HCT116 (cell line): ENCODE results near the gene SIAE. TPM values are rescaled to one million over a fixed set of nuclear protein-coding genes. Genes with fewer than 3 reads are reported as not detected.

Experiments
- ATAC-seq: fragments of 200-7000 bp; cut with Tn5 transposase; 2 replicates; pipeline ENCODE4 v1.9.1; 2020; ENCODE audit warnings: mild to moderate bottlenecking, moderate library complexity
- BruUV-seq: library from RNA; stranded (reverse); fragments of 400-500 nt; replicated peaks from 2 replicates; lab custom pipeline; 2021; lab: Mats Ljungman, UMichigan
- CTCF ChIA-PET: fragments of 300-600 bp; sonication (Branson Sonifier 250); formaldehyde crosslinking; loops from one replicate; lab custom pipeline; 2021; ENCODE audit warnings: antibody characterized with exemption; lab: Charles Lee
- POLR2A ChIA-PET: fragments of 300-600, 350-600 bp; sonication (Branson Sonifier 250); formaldehyde crosslinking; loops from one replicate; lab custom pipeline; 2021; ENCODE audit warnings: antibody characterized with exemption; lab: Charles Lee
- RAD21 ChIA-PET, 2 experiments: fragments of 300-600 bp; sonication (Branson Sonifier 250); formaldehyde crosslinking; loops; one replicate each; lab custom pipeline; 2023; ENCODE audit warnings: low total read pairs in 2 of 2; ENCODE audit not compliant: uncharacterized antibody in 2 of 2, unreplicated experiment in 2 of 2, low non-redundant PET in 1 of 2; lab: Charles Lee
- DNase-seq: peaks from one replicate; pipeline ENCODE4 v3.0.0-alpha.2; 2010; ENCODE audit warnings: low read depth, low spot score
- H2AFZ ChIP-seq: fragments of 200-600 bp; shearing (Covaris generic), sonication (generic); 2 replicates; pipeline ENCODE4 v1.6.1; 2017; ENCODE audit warnings: low read depth, mixed run types, mixed read lengths, antibody characterized with exemption, low read length; ENCODE audit not compliant: poor library complexity, severe bottlenecking
- H3K27ac ChIP-seq: 2 replicates; pipeline ENCODE4 v1.5.1; 2012; ENCODE audit warnings: low read depth, low read length
- H3K27me3 ChIP-seq: fragments of 200-600 bp; sonication (generic); 2 replicates; pipeline ENCODE4 v1.6.1; 2016; ENCODE audit warnings: mixed run types, low read length, mixed read lengths; ENCODE audit not compliant: insufficient read depth
- H3K36me3 ChIP-seq, 2 experiments: fragments of 200-500 bp in 1 of 2; fragments of 200-600 bp in 1 of 2; sonication (Bioruptor generic) in 1 of 2; sonication (generic) in 1 of 2; 2 replicates each; pipeline versions ENCODE4 v1.5.1 to v1.6.1; 2014 to 2016; ENCODE audit warnings: low read length in 2 of 2, inconsistent platforms in 1 of 2, mixed read lengths in 1 of 2, mixed run types in 1 of 2; ENCODE audit not compliant: insufficient read depth in 2 of 2, control insufficient read depth in 1 of 2
- H3K4me1 ChIP-seq, 2 experiments: fragments of 200-600 bp in 1 of 2; sonication (generic) in 1 of 2; 2 replicates each; pipeline versions ENCODE4 v1.5.1 to v1.6.1; 2012 to 2017; ENCODE audit warnings: low read length in 2 of 2, inconsistent platforms in 1 of 2, mild to moderate bottlenecking in 1 of 2, mixed read lengths in 1 of 2, mixed run types in 1 of 2, moderate library complexity in 1 of 2; ENCODE audit not compliant: insufficient read depth in 2 of 2, control insufficient read depth in 1 of 2
- H3K4me2 ChIP-seq: fragments of 200-600 bp; sonication (generic); 2 replicates; pipeline ENCODE4 v1.6.1; 2017; ENCODE audit warnings: mixed run types, low read length, mixed read lengths
- H3K4me3 ChIP-seq, 2 experiments: fragments of 200-600 bp in 1 of 2; sonication (generic) in 1 of 2; replicated peaks in 1 of 2; 2 replicates each; pipeline ENCODE4 v1.5.1; 2011 to 2016; ENCODE audit warnings: low read length in 2 of 2, control low read depth in 1 of 2, low read depth in 1 of 2, mild to moderate bottlenecking in 1 of 2, mixed read lengths in 1 of 2, mixed run types in 1 of 2
- H3K79me2 ChIP-seq: fragments of 200-600 bp; sonication (generic); 2 replicates; pipeline ENCODE4 v1.6.1; 2017; ENCODE audit warnings: mild to moderate bottlenecking, mixed run types, low read length, moderate library complexity, mixed read lengths; ENCODE audit not compliant: insufficient read depth
- H3K9ac ChIP-seq: fragments of 200-600 bp; sonication (generic); 2 replicates; pipeline ENCODE4 v1.6.1; 2016; ENCODE audit warnings: low read length, mixed read lengths
- H3K9me2 ChIP-seq: fragments of 200-600 bp; sonication (generic), shearing (Covaris generic); 2 replicates; pipeline ENCODE4 v1.6.1; 2017; ENCODE audit warnings: mixed run types, mild to moderate bottlenecking, moderate library complexity; ENCODE audit not compliant: insufficient read depth
- H3K9me3 ChIP-seq, 2 experiments: fragments of 200-500 bp in 1 of 2; fragments of 200-600 bp in 1 of 2; sonication (Bioruptor generic) in 1 of 2; sonication (generic) in 1 of 2; 2 replicates each; pipeline ENCODE4 v1.6.1; 2014 to 2017; ENCODE audit warnings: low read length in 2 of 2, mixed read lengths in 2 of 2, inconsistent platforms in 1 of 2, low read depth in 1 of 2, mild to moderate bottlenecking in 1 of 2, mixed run types in 1 of 2, moderate library complexity in 1 of 2; ENCODE audit not compliant: control insufficient read depth in 1 of 2, insufficient read depth in 1 of 2
- H4K20me1 ChIP-seq: fragments of 200-600 bp; sonication (generic), shearing (Covaris generic); 2 replicates; pipeline ENCODE4 v1.6.1; 2017; ENCODE audit warnings: mixed run types, mild to moderate bottlenecking, moderate library complexity; ENCODE audit not compliant: insufficient read depth
- CEBPB ChIP-seq: IDR thresholded peaks from 2 replicates; pipeline ENCODE4 v1.6.1; 2012; ENCODE audit warnings: low read depth
- EGR1 ChIP-seq: IDR thresholded peaks from 2 replicates; pipeline ENCODE4 v1.6.1; 2012; ENCODE audit warnings: low read depth
- EZH2phosphoT487 ChIP-seq: fragments of 200-600 bp; IDR thresholded peaks from 2 replicates; pipeline ENCODE4 v1.6.1; 2018; ENCODE audit warnings: antibody characterized with exemption, borderline replicate concordance
- FOSL1 ChIP-seq: IDR thresholded peaks from 2 replicates; pipeline ENCODE4 v1.6.1; 2012; ENCODE audit warnings: low read depth
- POLR2A ChIP-seq: IDR thresholded peaks from 2 replicates; pipeline ENCODE4 v1.7.0; 2011; ENCODE audit warnings: borderline replicate concordance; ENCODE audit not compliant: insufficient read depth, insufficient read length; ENCODE audit errors: extremely low read depth
- POLR2AphosphoS5 ChIP-seq: IDR thresholded peaks from 2 replicates; pipeline ENCODE4 v1.6.1; 2011; ENCODE audit warnings: mild to moderate bottlenecking, low read depth, low read length, moderate library complexity
- RAD21 ChIP-seq: IDR thresholded peaks from 2 replicates; pipeline ENCODE4 v1.6.1; 2012; ENCODE audit warnings: low read depth, mild to moderate bottlenecking
- SIN3A ChIP-seq: IDR thresholded peaks from 2 replicates; pipeline ENCODE4 v1.6.1; 2012; ENCODE audit warnings: low read depth
- SP1 ChIP-seq: IDR thresholded peaks from 2 replicates; pipeline ENCODE4 v1.6.1; 2012; ENCODE audit warnings: low read depth
- SRF ChIP-seq: IDR thresholded peaks from 2 replicates; pipeline ENCODE4 v1.6.1; 2012; ENCODE audit warnings: low read depth
- TCF7L2 ChIP-seq: IDR thresholded peaks from 2 replicates; pipeline ENCODE4 v1.7.0; 2011; ENCODE audit warnings: borderline replicate concordance, inconsistent platforms; ENCODE audit not compliant: insufficient read depth, insufficient read length; ENCODE audit errors: extremely low read depth
- YY1 ChIP-seq: IDR thresholded peaks from 2 replicates; pipeline ENCODE4 v1.6.1; 2011; ENCODE audit warnings: low read length, low read depth, moderate library complexity, mild to moderate bottlenecking; ENCODE audit not compliant: insufficient replicate concordance; ENCODE audit errors: extremely low read depth
- intact Hi-C: fragments of 100-400 bp; cut with micrococcal nuclease; formaldehyde crosslinking; loops from 2 replicates; pipeline ENCODE4 v1.10.0; 2022
- total RNA-seq: library from RNA; stranded (reverse); gene quantifications from one replicate; pipeline ENCODE4 v1.2.1, GENCODE V29; 2021; ENCODE audit not compliant: unreplicated experiment
- TF ChIP-seq, protein P1 (sequence below): IDR thresholded peaks from 2 replicates; pipeline ENCODE4 v1.6.1; 2012
- TF ChIP-seq, protein P2 (sequence below), 3 experiments: fragments of 200-600 bp in 1 of 3; sonication (generic) in 1 of 3; IDR thresholded peaks in 2 of 3; conservative IDR thresholded peaks in 1 of 3; 2 replicates each; pipeline ENCODE4 v1.5.1; 2012 to 2017; ENCODE audit warnings: low read depth in 2 of 3, low read length in 2 of 3, antibody characterized with exemption in 1 of 3, borderline replicate concordance in 1 of 3, control low read depth in 1 of 3, mild to moderate bottlenecking in 1 of 3, mixed read lengths in 1 of 3, mixed run types in 1 of 3, moderate library complexity in 1 of 3; ENCODE audit not compliant: insufficient read depth in 1 of 3
- TF ChIP-seq, protein P3 (sequence below): IDR thresholded peaks from 2 replicates; pipeline ENCODE4 v1.6.1; 2012

Gene SIAE
- total RNA-seq, 1 experiment from 2014 or later, result 39.2 TPM

DNA sequence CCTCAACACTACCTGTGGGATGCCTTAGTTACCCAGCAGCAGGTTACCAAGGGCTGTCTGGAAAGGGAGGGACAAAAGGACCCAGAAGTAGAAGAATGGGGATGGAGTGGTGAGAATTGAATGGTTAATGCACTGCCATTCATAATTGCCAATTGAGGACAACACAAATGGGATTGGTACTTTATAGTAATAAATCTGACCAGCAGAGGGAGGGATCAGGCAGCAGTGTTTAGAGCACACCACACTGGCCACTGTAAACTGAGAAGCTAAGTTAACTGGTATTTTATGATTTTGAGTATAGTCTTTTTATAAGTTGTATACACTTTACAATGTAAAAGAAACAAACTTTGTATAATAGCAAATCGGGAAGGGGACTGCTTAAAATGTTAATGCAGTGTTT, 40.2 kb downstream of the SIAE start:
- DNase-seq (no peak), ATAC-seq (peak; percentile 93)
- POLR2A ChIA-PET, result no interaction called here

DNA sequence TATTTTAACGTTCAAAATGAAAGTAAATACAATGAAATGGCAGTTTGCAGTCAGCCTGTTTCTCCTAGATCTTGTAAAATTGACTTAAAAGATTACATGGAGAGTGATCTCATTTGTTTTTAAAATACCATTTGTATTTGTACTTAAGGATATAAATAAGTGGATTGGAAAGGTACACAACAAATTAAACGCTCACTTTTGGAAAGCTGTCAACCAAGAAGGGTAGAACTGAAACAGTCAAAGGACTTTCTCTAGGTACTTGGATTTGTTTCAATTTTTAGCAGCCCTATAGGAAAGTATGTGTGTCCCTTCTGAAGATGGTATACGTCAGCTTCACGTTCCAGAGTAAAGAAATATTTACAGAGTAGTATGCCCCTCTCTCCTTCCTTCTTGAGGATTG, 43.6 kb downstream of the SIAE start:
- Histone ChIP-seq H3K9me3 (no peaks in the 10 kb centered on the region), H3K4me3 (no peak overlapping the region), H3K9ac (no peak overlapping the region), H2AFZ (no peak overlapping the region), H3K9me2 (no peaks in the 10 kb centered on the region), H3K79me2 (peaks cover 23% of the 10 kb centered on the region; the same call in 1 of the 2 replicates), H3K4me2 (no peak overlapping the region), H4K20me1 (no peaks in the 10 kb centered on the region), H3K27ac (no peak overlapping the region), H3K36me3 (peaks cover 40 to 56% of the 10 kb centered on the region in 2 experiments), H3K4me1 (no peaks in the 10 kb centered on the region), H3K27me3 (no peaks in the 10 kb centered on the region)
- no TSS peak for BruUV-seq
- no peak for DNase-seq
- intact Hi-C loops, result no loop called here
- ChIA-PET POLR2A (no interaction called here), CTCF (interaction anchor here (0.9 kb wide), 1 partner anchor 169 kb away, joined by 3 read pairs; no protein-coding TSS in a partner anchor), RAD21 (no interaction called here)
- ATAC-seq, result no peak
- TF ChIP-seq SIN3A, result no peak
- TF ChIP-seq YY1, result no peak
- no peak for TF ChIP-seq RAD21
- no peak for TF ChIP-seq TCF7L2
- TF ChIP-seq, protein P1, sequence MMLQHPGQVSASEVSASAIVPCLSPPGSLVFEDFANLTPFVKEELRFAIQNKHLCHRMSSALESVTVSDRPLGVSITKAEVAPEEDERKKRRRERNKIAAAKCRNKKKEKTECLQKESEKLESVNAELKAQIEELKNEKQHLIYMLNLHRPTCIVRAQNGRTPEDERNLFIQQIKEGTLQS, result no peak
- TF ChIP-seq, protein P2, sequence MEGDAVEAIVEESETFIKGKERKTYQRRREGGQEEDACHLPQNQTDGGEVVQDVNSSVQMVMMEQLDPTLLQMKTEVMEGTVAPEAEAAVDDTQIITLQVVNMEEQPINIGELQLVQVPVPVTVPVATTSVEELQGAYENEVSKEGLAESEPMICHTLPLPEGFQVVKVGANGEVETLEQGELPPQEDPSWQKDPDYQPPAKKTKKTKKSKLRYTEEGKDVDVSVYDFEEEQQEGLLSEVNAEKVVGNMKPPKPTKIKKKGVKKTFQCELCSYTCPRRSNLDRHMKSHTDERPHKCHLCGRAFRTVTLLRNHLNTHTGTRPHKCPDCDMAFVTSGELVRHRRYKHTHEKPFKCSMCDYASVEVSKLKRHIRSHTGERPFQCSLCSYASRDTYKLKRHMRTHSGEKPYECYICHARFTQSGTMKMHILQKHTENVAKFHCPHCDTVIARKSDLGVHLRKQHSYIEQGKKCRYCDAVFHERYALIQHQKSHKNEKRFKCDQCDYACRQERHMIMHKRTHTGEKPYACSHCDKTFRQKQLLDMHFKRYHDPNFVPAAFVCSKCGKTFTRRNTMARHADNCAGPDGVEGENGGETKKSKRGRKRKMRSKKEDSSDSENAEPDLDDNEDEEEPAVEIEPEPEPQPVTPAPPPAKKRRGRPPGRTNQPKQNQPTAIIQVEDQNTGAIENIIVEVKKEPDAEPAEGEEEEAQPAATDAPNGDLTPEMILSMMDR (IDR thresholded peaks at IDR 0.05 in 2 of 3, conservative IDR thresholded peaks at IDR 0.05 in 1 of 3; ENCODE audit: borderline replicate concordance in 1 of 3, insufficient read depth in 1 of 3, low read depth in 2 of 3, low read length in 2 of 3), result no peak
- TF ChIP-seq CEBPB, result no peak
- no peak for TF ChIP-seq SP1
- no peak for TF ChIP-seq SRF
- TF ChIP-seq EZH2phosphoT487, result no peak
- TF ChIP-seq POLR2AphosphoS5, result no peak
- no peak for TF ChIP-seq POLR2A

More for the DNA sequence above, 40.2 kb downstream of the SIAE start:
- H3K4me1 ChIP-seq, result no peaks in the 10 kb centered on the region
- H3K9me2 ChIP-seq, result no peaks in the 10 kb centered on the region
- BruUV-seq, result no TSS peak
- intact Hi-C loops, result no loop called here
- peaks cover 2% of the 10 kb centered on the region; the same call in 1 of the 2 replicates for H3K79me2 ChIP-seq
- no peaks in the 10 kb centered on the region for H3K27me3 ChIP-seq
- no peaks in the 10 kb centered on the region for H4K20me1 ChIP-seq
- peaks cover 38 to 47% of the 10 kb centered on the region in 2 experiments for H3K36me3 ChIP-seq
- ChIA-PET CTCF (interaction anchor here (0.6 to 2.6 kb wide), 4 partner anchors 10 to 161 kb away, joined by 3 to 6 read pairs (median 3); no protein-coding TSS in a partner anchor), RAD21 (no interaction called here)
- no peak overlapping the region for H3K9ac ChIP-seq
- H2AFZ ChIP-seq, result no peak overlapping the region
- H3K27ac ChIP-seq, result no peak overlapping the region
- no peak overlapping the region for H3K4me3 ChIP-seq
- H3K4me2 ChIP-seq, result no peak overlapping the region
- H3K9me3 ChIP-seq, result no peaks in the 10 kb centered on the region
- TF ChIP-seq, protein P2 (IDR thresholded peaks at IDR 0.05 in 2 of 3, conservative IDR thresholded peaks at IDR 0.05 in 1 of 3; ENCODE audit: borderline replicate concordance in 1 of 3, insufficient read depth in 1 of 3, low read depth in 2 of 3, low read length in 2 of 3), result peak; percentile 14 to 43 (median 27); a peak in 3 of 6 replicates
- TF ChIP-seq RAD21 (peak; percentile 16; the same call in 1 of the 2 replicates), EGR1 (no peak), FOSL1 (no peak)
- TF ChIP-seq, protein P3, sequence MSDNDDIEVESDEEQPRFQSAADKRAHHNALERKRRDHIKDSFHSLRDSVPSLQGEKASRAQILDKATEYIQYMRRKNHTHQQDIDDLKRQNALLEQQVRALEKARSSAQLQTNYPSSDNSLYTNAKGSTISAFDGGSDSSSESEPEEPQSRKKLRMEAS, result no peak
